Upper lobe of right lung (tissue), 1 donor: Measurements from ENCODE around the gene HNRNPA1. TPM values are rescaled to one million over a fixed set of nuclear protein-coding genes. Genes with fewer than 3 reads are reported as not detected.

ENCODE experiments used
- ATAC-seq: fragments of 200-7000 bp; cut with Tn5 transposase; one replicate; pipeline ENCODE4 v1.9.1; 2020; ENCODE audit warnings: mild to moderate bottlenecking, moderate library complexity
- DNase-seq: peaks from one replicate; pipeline ENCODE4 v3.0.0-alpha.2; 2020
- H3K27ac ChIP-seq: fragments of 200-600 bp; one replicate; pipeline ENCODE4 v1.8.0; 2022
- H3K27me3 ChIP-seq: fragments of 200-600 bp; one replicate; pipeline ENCODE4 v1.8.0; 2022; ENCODE audit warnings: mild to moderate bottlenecking
- H3K36me3 ChIP-seq: fragments of 200-600 bp; one replicate; pipeline ENCODE4 v1.8.0; 2022
- H3K4me1 ChIP-seq: fragments of 200-600 bp; one replicate; pipeline ENCODE4 v1.8.0; 2022
- H3K4me3 ChIP-seq: fragments of 200-600 bp; one replicate; pipeline ENCODE4 v1.8.0; 2022; ENCODE audit warnings: mild to moderate bottlenecking
- H3K9me3 ChIP-seq: fragments of 200-600 bp; one replicate; pipeline ENCODE4 v1.8.0; 2022
- CTCF ChIP-seq: fragments of 200-600 bp; IDR thresholded peaks from one replicate; pipeline ENCODE4 v1.8.0; 2022; ENCODE audit warnings: antibody characterized with exemption
- intact Hi-C: fragments of 100-400 bp; cut with DNase I; formaldehyde crosslinking; loops from one replicate; pipeline ENCODE4 v1.11.0; 2022
- total RNA-seq: library from RNA; stranded (reverse); fragmentation: NEBNext Ultra II Directional; extraction: Animal tissue kit (Norgen Biotek cat#: 25700); gene quantifications from one replicate; pipeline ENCODE4 v1.2.1, GENCODE V29; 2021
- donor health status: DM: no; HTN: yes; CAD: no; lungs with severe emphysema.

Gene HNRNPA1
- total RNA-seq, 1 donor from 2014 or later, result 498 TPM

- Histone ChIP-seq H3K27me3 (no peaks in the 10 kb centered on the region), H3K4me1 (peaks cover 14% of the 10 kb centered on the region), H3K27ac (no peak overlapping the region), H3K36me3 (no peaks in the 10 kb centered on the region), H3K9me3 (no peaks in the 10 kb centered on the region), H3K4me3 (no peak overlapping the region)
- intact Hi-C loops, result no loop called here
- DNase-seq, result no peak
- ATAC-seq, result no peak
- TF ChIP-seq CTCF, result no peak
These were observed 15.1 kb upstream of the HNRNPA1 start for GRCh38 chr12:54265364-54265812.

- H3K36me3 ChIP-seq, result no peaks in the 10 kb centered on the region
- no peaks in the 10 kb centered on the region for H3K27me3 ChIP-seq
- DNase-seq (no peak), ATAC-seq (no peak)
- TF ChIP-seq CTCF, result no peak
- H3K27ac ChIP-seq, result no peak overlapping the region
- intact Hi-C loops, result no loop called here
- no peak overlapping the region for H3K4me3 ChIP-seq
- H3K9me3 ChIP-seq, result no peaks in the 10 kb centered on the region
- peaks cover 11% of the 10 kb centered on the region for H3K4me1 ChIP-seq
These were observed 13.7 kb upstream of the HNRNPA1 start for GRCh38 chr12:54266852-54267251.

- H3K27me3 ChIP-seq, result no peaks in the 10 kb centered on the region
- peaks cover 13% of the 10 kb centered on the region for H3K36me3 ChIP-seq
- DNase-seq (no peak), ATAC-seq (no peak)
- no peak overlapping the region for H3K27ac ChIP-seq
- intact Hi-C loops, result no loop called here
- TF ChIP-seq CTCF, result no peak
- no peaks in the 10 kb centered on the region for H3K9me3 ChIP-seq
- no peaks in the 10 kb centered on the region for H3K4me1 ChIP-seq
- H3K4me3 ChIP-seq, result no peak overlapping the region
These were observed 10.2 kb upstream of the HNRNPA1 start for GRCh38 chr12:54270345-54270744.

- ATAC-seq, result no peak
- H3K36me3 ChIP-seq, result peaks cover 13% of the 10 kb centered on the region
- no peak for DNase-seq
- H3K27ac ChIP-seq, result no peak overlapping the region
- no peaks in the 10 kb centered on the region for H3K27me3 ChIP-seq
- H3K4me3 ChIP-seq, result no peak overlapping the region
- no peak for TF ChIP-seq CTCF
- H3K9me3 ChIP-seq, result no peaks in the 10 kb centered on the region
- H3K4me1 ChIP-seq, result no peaks in the 10 kb centered on the region
- intact Hi-C loops, result no loop called here
These were observed 8.3 kb upstream of the HNRNPA1 start for GRCh38 chr12:54272214-54272613.

GRCh38 chr12:54273981-54274380 is 6.5 kb upstream of the HNRNPA1 start:
- ATAC-seq (no peak), DNase-seq (no peak)
- no peaks in the 10 kb centered on the region for H3K27me3 ChIP-seq
- H3K4me1 ChIP-seq, result peaks cover 17% of the 10 kb centered on the region
- H3K9me3 ChIP-seq, result no peaks in the 10 kb centered on the region
- intact Hi-C loops, result no loop called here
- no peak for TF ChIP-seq CTCF
- H3K36me3 ChIP-seq, result peaks cover 13% of the 10 kb centered on the region
- no peak overlapping the region for H3K27ac ChIP-seq
- H3K4me3 ChIP-seq, result no peak overlapping the region

- H3K9me3 ChIP-seq, result no peaks in the 10 kb centered on the region
- intact Hi-C loops, result no loop called here
- DNase-seq, result no peak
- no peak overlapping the region for H3K27ac ChIP-seq
- H3K27me3 ChIP-seq, result no peaks in the 10 kb centered on the region
- ATAC-seq, result no peak
- H3K4me1 ChIP-seq, result peaks cover 17% of the 10 kb centered on the region
- no peak for TF ChIP-seq CTCF
- peaks cover 13% of the 10 kb centered on the region for H3K36me3 ChIP-seq
- H3K4me3 ChIP-seq, result no peak overlapping the region
These were observed 4.2 kb upstream of the HNRNPA1 start for GRCh38 chr12:54276368-54276767.
